ENCODE measurements around the gene ZNF512. TPM values are rescaled to one million over a fixed set of nuclear protein-coding genes. Genes with fewer than 3 reads are reported as not detected.

Gene ZNF512
- total RNA-seq, 1 experiment from 2014 or later, result 28.6 TPM

- Mint-ChIP-seq H3K9me3 (ENCODE audit: low read depth, unreplicated experiment) (no peaks in the 10 kb centered on the region), H3K27me3 (ENCODE audit: unreplicated experiment) (no peaks in the 10 kb centered on the region), H3K27ac (ENCODE audit: unreplicated experiment) (no peak overlapping the region), H3K36me3 (ENCODE audit: insufficient read depth, unreplicated experiment) (peaks cover 34% of the 10 kb centered on the region), H3K4me3 (ENCODE audit: low read depth, unreplicated experiment) (no peak overlapping the region), H3K4me1 (ENCODE audit: low read depth, unreplicated experiment) (no peaks in the 10 kb centered on the region)
- CTCF ChIA-PET, result no interaction called here
- no peak for TF ChIP-seq CTCF (IDR thresholded peaks at IDR 0.05; ENCODE audit: unreplicated experiment)
- BruUV-seq (replicated peaks), result no TSS peak
- intact Hi-C loops (cut with micrococcal nuclease; ENCODE audit: unreplicated experiment), result no loop called here
- DNase-seq, result no peak
Measured at GRCh38 chr2:27638037-27638637, 55.3 kb downstream of the ZNF512 start.

GRCh38 chr2:27638709-27639108 is 55.9 kb downstream of the ZNF512 start:
- DNase-seq, result no peak
- Mint-ChIP-seq H3K27me3 (ENCODE audit: unreplicated experiment) (no peaks in the 10 kb centered on the region), H3K9me3 (ENCODE audit: low read depth, unreplicated experiment) (no peaks in the 10 kb centered on the region), H3K36me3 (ENCODE audit: insufficient read depth, unreplicated experiment) (peaks cover 30% of the 10 kb centered on the region), H3K27ac (ENCODE audit: unreplicated experiment) (no peak overlapping the region), H3K4me3 (ENCODE audit: low read depth, unreplicated experiment) (no peak overlapping the region), H3K4me1 (ENCODE audit: low read depth, unreplicated experiment) (no peaks in the 10 kb centered on the region)
- no TSS peak for BruUV-seq (replicated peaks)
- intact Hi-C loops (cut with micrococcal nuclease; ENCODE audit: unreplicated experiment), result no loop called here
- CTCF ChIA-PET, result no interaction called here
- no peak for TF ChIP-seq CTCF (IDR thresholded peaks at IDR 0.05; ENCODE audit: unreplicated experiment)

- peaks cover 31% of the 10 kb centered on the region for H3K36me3 Mint-ChIP-seq (ENCODE audit: insufficient read depth, unreplicated experiment)
- no peaks in the 10 kb centered on the region for H3K27me3 Mint-ChIP-seq (ENCODE audit: unreplicated experiment)
- no peak for DNase-seq
- BruUV-seq (replicated peaks), result no TSS peak
- no peaks in the 10 kb centered on the region for H3K4me1 Mint-ChIP-seq (ENCODE audit: low read depth, unreplicated experiment)
- H3K27ac Mint-ChIP-seq (ENCODE audit: unreplicated experiment), result no peak overlapping the region
- CTCF ChIA-PET, result no interaction called here
- no peaks in the 10 kb centered on the region for H3K9me3 Mint-ChIP-seq (ENCODE audit: low read depth, unreplicated experiment)
- intact Hi-C loops (cut with micrococcal nuclease; ENCODE audit: unreplicated experiment), result no loop called here
- TF ChIP-seq CTCF (IDR thresholded peaks at IDR 0.05; ENCODE audit: unreplicated experiment), result no peak
- H3K4me3 Mint-ChIP-seq (ENCODE audit: low read depth, unreplicated experiment), result no peak overlapping the region
Measured at GRCh38 chr2:27640722-27641245, 57.9 kb downstream of the ZNF512 start.

GRCh38 chr2:27645197-27645596 is 62.4 kb downstream of the ZNF512 start:
- no peak overlapping the region for H3K4me3 Mint-ChIP-seq (ENCODE audit: low read depth, unreplicated experiment)
- no peaks in the 10 kb centered on the region for H3K4me1 Mint-ChIP-seq (ENCODE audit: low read depth, unreplicated experiment)
- no peaks in the 10 kb centered on the region for H3K27me3 Mint-ChIP-seq (ENCODE audit: unreplicated experiment)
- no TSS peak for BruUV-seq (replicated peaks)
- H3K27ac Mint-ChIP-seq (ENCODE audit: unreplicated experiment), result no peak overlapping the region
- TF ChIP-seq CTCF (IDR thresholded peaks at IDR 0.05; ENCODE audit: unreplicated experiment), result no peak
- DNase-seq, result no peak
- CTCF ChIA-PET, result no interaction called here
- H3K9me3 Mint-ChIP-seq (ENCODE audit: low read depth, unreplicated experiment), result no peaks in the 10 kb centered on the region
- intact Hi-C loops (cut with micrococcal nuclease; ENCODE audit: unreplicated experiment), result no loop called here
- peaks cover 41% of the 10 kb centered on the region for H3K36me3 Mint-ChIP-seq (ENCODE audit: insufficient read depth, unreplicated experiment)

Data from Calu3 (cell line).